ENCODE results near the gene RENBP. TPM values are rescaled to one million over a fixed set of nuclear protein-coding genes. Genes with fewer than 3 reads are reported as not detected.
A peak's percentile ranks its signal among the peaks of the same experiment; 100 is the strongest.

Gene RENBP
- polyA plus RNA-seq, 1 of the 3 experiments (the other 2 are of a cell fraction): 0.90 TPM

- H3K9ac ChIP-seq: no peak within 1 kb of the TSS
- no peak within 1 kb of the TSS for H2AFZ ChIP-seq (ENCODE audit: low read depth)
- ChIA-PET POLR2A (interaction anchor here (1.2 to 1.7 kb wide), 2 partner anchors 13 to 41 kb away, joined by 4 to 5 read pairs; no protein-coding TSS in a partner anchor), CTCF (no interaction called here)
- 45% methylated on average over 24 of the region's 94 CpGs for WGBS (ENCODE audit: low lambda C conversion rate)
- TF ChIP-seq, protein P1, sequence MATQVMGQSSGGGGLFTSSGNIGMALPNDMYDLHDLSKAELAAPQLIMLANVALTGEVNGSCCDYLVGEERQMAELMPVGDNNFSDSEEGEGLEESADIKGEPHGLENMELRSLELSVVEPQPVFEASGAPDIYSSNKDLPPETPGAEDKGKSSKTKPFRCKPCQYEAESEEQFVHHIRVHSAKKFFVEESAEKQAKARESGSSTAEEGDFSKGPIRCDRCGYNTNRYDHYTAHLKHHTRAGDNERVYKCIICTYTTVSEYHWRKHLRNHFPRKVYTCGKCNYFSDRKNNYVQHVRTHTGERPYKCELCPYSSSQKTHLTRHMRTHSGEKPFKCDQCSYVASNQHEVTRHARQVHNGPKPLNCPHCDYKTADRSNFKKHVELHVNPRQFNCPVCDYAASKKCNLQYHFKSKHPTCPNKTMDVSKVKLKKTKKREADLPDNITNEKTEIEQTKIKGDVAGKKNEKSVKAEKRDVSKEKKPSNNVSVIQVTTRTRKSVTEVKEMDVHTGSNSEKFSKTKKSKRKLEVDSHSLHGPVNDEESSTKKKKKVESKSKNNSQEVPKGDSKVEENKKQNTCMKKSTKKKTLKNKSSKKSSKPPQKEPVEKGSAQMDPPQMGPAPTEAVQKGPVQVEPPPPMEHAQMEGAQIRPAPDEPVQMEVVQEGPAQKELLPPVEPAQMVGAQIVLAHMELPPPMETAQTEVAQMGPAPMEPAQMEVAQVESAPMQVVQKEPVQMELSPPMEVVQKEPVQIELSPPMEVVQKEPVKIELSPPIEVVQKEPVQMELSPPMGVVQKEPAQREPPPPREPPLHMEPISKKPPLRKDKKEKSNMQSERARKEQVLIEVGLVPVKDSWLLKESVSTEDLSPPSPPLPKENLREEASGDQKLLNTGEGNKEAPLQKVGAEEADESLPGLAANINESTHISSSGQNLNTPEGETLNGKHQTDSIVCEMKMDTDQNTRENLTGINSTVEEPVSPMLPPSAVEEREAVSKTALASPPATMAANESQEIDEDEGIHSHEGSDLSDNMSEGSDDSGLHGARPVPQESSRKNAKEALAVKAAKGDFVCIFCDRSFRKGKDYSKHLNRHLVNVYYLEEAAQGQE (IDR thresholded peaks at IDR 0.05; ENCODE audit: low read depth, low read length): no peak
- TF ChIP-seq, protein P2, sequence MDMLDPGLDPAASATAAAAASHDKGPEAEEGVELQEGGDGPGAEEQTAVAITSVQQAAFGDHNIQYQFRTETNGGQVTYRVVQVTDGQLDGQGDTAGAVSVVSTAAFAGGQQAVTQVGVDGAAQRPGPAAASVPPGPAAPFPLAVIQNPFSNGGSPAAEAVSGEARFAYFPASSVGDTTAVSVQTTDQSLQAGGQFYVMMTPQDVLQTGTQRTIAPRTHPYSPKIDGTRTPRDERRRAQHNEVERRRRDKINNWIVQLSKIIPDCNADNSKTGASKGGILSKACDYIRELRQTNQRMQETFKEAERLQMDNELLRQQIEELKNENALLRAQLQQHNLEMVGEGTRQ (IDR thresholded peaks at IDR 0.05; ENCODE audit: borderline replicate concordance, low read depth, low read length): no peak
- TF ChIP-seq RFX5 (IDR thresholded peaks at IDR 0.05; ENCODE audit: low read length) (no peak), NFIC (IDR thresholded peaks at IDR 0.05; ENCODE audit: borderline replicate concordance) (no peak), EZH2phosphoT487 (IDR thresholded peaks at IDR 0.05; ENCODE audit: borderline replicate concordance, low read depth) (no peak), USF1 (IDR thresholded peaks at IDR 0.05; ENCODE audit: borderline replicate concordance, low read depth) (no peak), FOSL2 (IDR thresholded peaks at IDR 0.05; ENCODE audit: borderline replicate concordance, low read depth) (no peak), MAX (IDR thresholded peaks at IDR 0.05; ENCODE audit: low read depth) (no peak), TCF12 (IDR thresholded peaks at IDR 0.05) (no peak), ELF1 (IDR thresholded peaks at IDR 0.05) (no peak), JUND (IDR thresholded peaks at IDR 0.05) (no peak), POLR2AphosphoS5 (IDR thresholded peaks at IDR 0.05; ENCODE audit: low read depth, low read length) (no peak)
- TF ChIP-seq, protein P3, sequence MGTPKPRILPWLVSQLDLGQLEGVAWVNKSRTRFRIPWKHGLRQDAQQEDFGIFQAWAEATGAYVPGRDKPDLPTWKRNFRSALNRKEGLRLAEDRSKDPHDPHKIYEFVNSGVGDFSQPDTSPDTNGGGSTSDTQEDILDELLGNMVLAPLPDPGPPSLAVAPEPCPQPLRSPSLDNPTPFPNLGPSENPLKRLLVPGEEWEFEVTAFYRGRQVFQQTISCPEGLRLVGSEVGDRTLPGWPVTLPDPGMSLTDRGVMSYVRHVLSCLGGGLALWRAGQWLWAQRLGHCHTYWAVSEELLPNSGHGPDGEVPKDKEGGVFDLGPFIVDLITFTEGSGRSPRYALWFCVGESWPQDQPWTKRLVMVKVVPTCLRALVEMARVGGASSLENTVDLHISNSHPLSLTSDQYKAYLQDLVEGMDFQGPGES (IDR thresholded peaks at IDR 0.05; ENCODE audit: low read depth, low read length): no peak
- TF ChIP-seq, protein P4, sequence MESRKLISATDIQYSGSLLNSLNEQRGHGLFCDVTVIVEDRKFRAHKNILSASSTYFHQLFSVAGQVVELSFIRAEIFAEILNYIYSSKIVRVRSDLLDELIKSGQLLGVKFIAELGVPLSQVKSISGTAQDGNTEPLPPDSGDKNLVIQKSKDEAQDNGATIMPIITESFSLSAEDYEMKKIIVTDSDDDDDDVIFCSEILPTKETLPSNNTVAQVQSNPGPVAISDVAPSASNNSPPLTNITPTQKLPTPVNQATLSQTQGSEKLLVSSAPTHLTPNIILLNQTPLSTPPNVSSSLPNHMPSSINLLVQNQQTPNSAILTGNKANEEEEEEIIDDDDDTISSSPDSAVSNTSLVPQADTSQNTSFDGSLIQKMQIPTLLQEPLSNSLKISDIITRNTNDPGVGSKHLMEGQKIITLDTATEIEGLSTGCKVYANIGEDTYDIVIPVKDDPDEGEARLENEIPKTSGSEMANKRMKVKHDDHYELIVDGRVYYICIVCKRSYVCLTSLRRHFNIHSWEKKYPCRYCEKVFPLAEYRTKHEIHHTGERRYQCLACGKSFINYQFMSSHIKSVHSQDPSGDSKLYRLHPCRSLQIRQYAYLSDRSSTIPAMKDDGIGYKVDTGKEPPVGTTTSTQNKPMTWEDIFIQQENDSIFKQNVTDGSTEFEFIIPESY (IDR thresholded peaks at IDR 0.05; ENCODE audit: borderline replicate concordance, low read depth): no peak
- no peaks in the 10 kb centered on the region for H3K9me2 ChIP-seq
- no peaks in the 10 kb centered on the region for H3K9me3 ChIP-seq
- H3K4me3 ChIP-seq (ENCODE audit: low read depth in 2 of 2, low read length in 1 of 2): peak within 1 kb of the TSS; percentile 29 to 44; a peak in 3 of 4 replicates
- 0 out of 2 replicates have a peak within 1 kb of the TSS, but pooled peaks have one; percentile 15 for H3K4me2 ChIP-seq
- H3K4me1 ChIP-seq (ENCODE audit: control insufficient read depth in 1 of 2, insufficient read depth in 2 of 2, low read depth in 1 of 2, low read length in 1 of 2): peaks cover 0 to 25% of the 10 kb centered on the region in 2 experiments; a peak in 1 of 4 replicates
- H3K36me3 ChIP-seq (replicated peaks in 1 of 2; ENCODE audit: control insufficient read depth in 1 of 2, insufficient read depth in 2 of 2, low read length in 1 of 2): no peaks in the 10 kb centered on the region
- no peaks in the 10 kb centered on the region for H3K79me2 ChIP-seq (ENCODE audit: insufficient read depth)
- H3K27me3 ChIP-seq (ENCODE audit: insufficient read depth): peaks cover 45% of the 10 kb centered on the region
- peak; percentile 85 for DNase-seq
- no peak within 1 kb of the TSS; a peak in 1 of 4 replicates for H3K27ac ChIP-seq (ENCODE audit: low read depth in 2 of 2, low read length in 1 of 2)
- H4K20me1 ChIP-seq (ENCODE audit: insufficient read depth): no peaks in the 10 kb centered on the region
- no peaks in the 10 kb centered on the region for H3F3A ChIP-seq (replicated peaks; ENCODE audit: insufficient read depth)
Measured at GRCh38 chrX:153885968-153886903, 58.2 kb downstream of the RENBP start, which contains the start of gene L1CAM. Gene L1CAM (minus strand): TSS chrX:153886173. CDS start chrX:153875836, 10,337 bp downstream.

Measured in SK-N-SH (cell line).